ENCODE measurements around the gene ANO7. TPM values are rescaled to one million over a fixed set of nuclear protein-coding genes. Genes with fewer than 3 reads are reported as not detected.

Gene ANO7
- total RNA-seq, 4 donors from 2014 or later = 0.10 to 0.62 (median 0.24) TPM

GRCh38 chr2:241261628-241262027, 73.2 kb downstream of the ANO7 start:
- no peaks in the 10 kb centered on the region for H3K9me3 ChIP-seq
- no peak overlapping the region for H3K4me3 ChIP-seq
- intact Hi-C loops (cut with DNase I; ENCODE audit: low total_unique reads) (no loop called here), in situ Hi-C loops (cut with MboI; ENCODE audit: low sequenced_read_pairs in 4 of 4) (no loop called here)
- H3K36me3 ChIP-seq = peaks cover 0 to 80% of the 10 kb centered on the region in 2 donors
- no peak for DNase-seq
- no peak overlapping the region for H3K27ac ChIP-seq
- H3K27me3 ChIP-seq = no peaks in the 10 kb centered on the region
- ATAC-seq = no peak
- no peaks in the 10 kb centered on the region for H3K4me1 ChIP-seq
- TF ChIP-seq POLR2A (IDR thresholded peaks at IDR 0.05) (no peak), CTCF (IDR thresholded peaks at IDR 0.05 in 4 of 5, conservative IDR thresholded peaks at IDR 0.05 in 1 of 5) (no peak)

- in situ Hi-C loops (cut with MboI; ENCODE audit: low sequenced_read_pairs in 4 of 4) (no loop called here), intact Hi-C loops (cut with DNase I; ENCODE audit: low total_unique reads) (no loop called here)
- Histone ChIP-seq H3K9me3 (no peaks in the 10 kb centered on the region), H3K27ac (no peak overlapping the region), H3K4me3 (no peak overlapping the region), H3K27me3 (no peaks in the 10 kb centered on the region), H3K36me3 (peaks cover 0 to 80% of the 10 kb centered on the region in 2 donors), H3K4me1 (no peaks in the 10 kb centered on the region)
- TF ChIP-seq POLR2A (IDR thresholded peaks at IDR 0.05) (no peak), CTCF (IDR thresholded peaks at IDR 0.05 in 4 of 5, conservative IDR thresholded peaks at IDR 0.05 in 1 of 5) (no peak)
- ATAC-seq (no peak), DNase-seq (no peak)
Measured at GRCh38 chr2:241263061-241263460, 74.6 kb downstream of the ANO7 start.

GRCh38 chr2:241265506-241265905, 77.0 kb downstream of the ANO7 start:
- Histone ChIP-seq H3K9me3 (no peaks in the 10 kb centered on the region), H3K4me3 (no peak overlapping the region), H3K27me3 (no peaks in the 10 kb centered on the region), H3K36me3 (peaks cover 0 to 60% of the 10 kb centered on the region in 2 donors), H3K4me1 (peaks cover 22% of the 10 kb centered on the region in 2 donors), H3K27ac (no peak overlapping the region)
- in situ Hi-C loops (cut with MboI; ENCODE audit: low sequenced_read_pairs in 4 of 4) = no loop called here
- TF ChIP-seq CTCF (IDR thresholded peaks at IDR 0.05 in 4 of 5, conservative IDR thresholded peaks at IDR 0.05 in 1 of 5) (no peak), POLR2A (IDR thresholded peaks at IDR 0.05) (no peak)
- intact Hi-C loops (cut with DNase I; ENCODE audit: low total_unique reads) = no loop called here
- DNase-seq (no peak), ATAC-seq (no peak)

GRCh38 chr2:241267249-241268067, 79.0 kb downstream of the ANO7 start:
- in situ Hi-C loops (cut with MboI; ENCODE audit: low sequenced_read_pairs in 4 of 4) = no loop called here
- DNase-seq (no peak), ATAC-seq (no peak)
- H3K27me3 ChIP-seq = no peaks in the 10 kb centered on the region
- H3K4me1 ChIP-seq = peaks cover 34 to 35% of the 10 kb centered on the region in 2 donors
- TF ChIP-seq CTCF (IDR thresholded peaks at IDR 0.05 in 4 of 5, conservative IDR thresholded peaks at IDR 0.05 in 1 of 5) (no peak), POLR2A (IDR thresholded peaks at IDR 0.05) (no peak)
- H3K9me3 ChIP-seq = no peaks in the 10 kb centered on the region
- no peak overlapping the region for H3K27ac ChIP-seq
- H3K36me3 ChIP-seq = peaks cover 0 to 43% of the 10 kb centered on the region in 2 donors
- H3K4me3 ChIP-seq = no peak overlapping the region
- intact Hi-C loops (cut with DNase I; ENCODE audit: low total_unique reads) = no loop called here

All from gastrocnemius medialis (tissue), 4 donors.